IMR-90 (cell line): Measurements from ENCODE around the gene SASH3. TPM values are rescaled to one million over a fixed set of nuclear protein-coding genes. Genes with fewer than 3 reads are reported as not detected.

Source experiments
- ATAC-seq: fragments of 200-7000 bp; cut with Tn5 transposase; 2 replicates; pipeline ENCODE4 v1.9.1; 2020; ENCODE audit warnings: low read depth, mild to moderate bottlenecking, moderate library complexity
- BruUV-seq: library from RNA; stranded (reverse); fragments of 400-500 nt; replicated peaks from 2 replicates; lab custom pipeline; 2021; lab: Mats Ljungman, UMichigan
- CTCF ChIA-PET: fragments of 300-600 bp; formaldehyde crosslinking; extraction: SDS; loops from one replicate; lab custom pipeline; 2021; ENCODE audit warnings: antibody characterized with exemption; lab: Yijun Ruan, JAX
- POLR2A ChIA-PET: fragments of 300-600 bp; sonication (Branson Sonifier 250); formaldehyde crosslinking; loops from one replicate; lab custom pipeline; 2022; ENCODE audit warnings: antibody characterized with exemption; ENCODE audit not compliant: unreplicated experiment; lab: Charles Lee
- DNase-seq: peaks from one replicate; pipeline ENCODE4 v3.0.0; 2013
- H2AFZ ChIP-seq: replicated peaks from 2 replicates; pipeline ENCODE3; 2013; ENCODE audit warnings: low read length, mild to moderate bottlenecking; ENCODE audit not compliant: poor library complexity
- H2AK5ac ChIP-seq: 2 replicates; pipeline ENCODE4 v1.6.1; 2013; ENCODE audit warnings: low read depth, low read length, inconsistent platforms
- H2AK9ac ChIP-seq: replicated peaks from 2 replicates; pipeline ENCODE3; 2013; ENCODE audit warnings: mild to moderate bottlenecking, low read depth, low read length, moderate library complexity; ENCODE audit not compliant: poor library complexity
- H2BK120ac ChIP-seq: 2 replicates; pipeline ENCODE4 v1.6.1; 2013; ENCODE audit warnings: low read depth, low read length, inconsistent platforms
- H2BK15ac ChIP-seq: 3 replicates; pipeline ENCODE4 v1.6.1; 2013; ENCODE audit warnings: low read depth, low read length, inconsistent platforms
- H2BK20ac ChIP-seq: 2 replicates; pipeline ENCODE4 v1.6.1; 2013; ENCODE audit warnings: low read depth, mild to moderate bottlenecking, inconsistent platforms, low read length, moderate library complexity
- H2BK5ac ChIP-seq: 2 replicates; pipeline ENCODE4 v1.6.1; 2013; ENCODE audit warnings: mild to moderate bottlenecking, low read depth, low read length, inconsistent platforms; ENCODE audit not compliant: poor library complexity, severe bottlenecking
- H3K14ac ChIP-seq: replicated peaks from 2 replicates; pipeline ENCODE4 v1.6.1; 2013; ENCODE audit warnings: low read depth, low read length, inconsistent platforms
- H3K18ac ChIP-seq: 2 replicates; pipeline ENCODE4 v1.6.1; 2013; ENCODE audit warnings: low read depth, low read length, control low read depth
- H3K23ac ChIP-seq: 2 replicates; pipeline ENCODE4 v1.6.1; 2013; ENCODE audit warnings: low read depth, low read length, inconsistent platforms
- H3K27ac ChIP-seq: 2 replicates; pipeline ENCODE4 v1.5.1; 2013; ENCODE audit warnings: mild to moderate bottlenecking, control low read depth, low read length; ENCODE audit not compliant: insufficient read depth
- H3K27me3 ChIP-seq: 2 replicates; pipeline ENCODE4 v1.6.1; 2013; ENCODE audit warnings: low read length; ENCODE audit not compliant: control insufficient read depth, insufficient read depth
- H3K36me3 ChIP-seq: 2 replicates; pipeline ENCODE4 v1.6.1; 2013; ENCODE audit warnings: low read length, mixed read lengths; ENCODE audit not compliant: control insufficient read depth, insufficient read depth
- H3K4ac ChIP-seq: 2 replicates; pipeline ENCODE4 v1.6.1; 2013; ENCODE audit warnings: low read depth, low read length, inconsistent platforms
- H3K4me1 ChIP-seq: 2 replicates; pipeline ENCODE4 v1.6.1; 2013; ENCODE audit warnings: low read length, mixed read lengths; ENCODE audit not compliant: control insufficient read depth, insufficient read depth
- H3K4me2 ChIP-seq: 2 replicates; pipeline ENCODE4 v1.6.1; 2013; ENCODE audit warnings: low read depth, mild to moderate bottlenecking, control low read depth, low read length, moderate library complexity
- H3K4me3 ChIP-seq: 2 replicates; pipeline ENCODE4 v1.5.1; 2013; ENCODE audit warnings: low read depth, mild to moderate bottlenecking, control low read depth, low read length, moderate library complexity; ENCODE audit not compliant: insufficient read depth
- H3K56ac ChIP-seq: 2 replicates; pipeline ENCODE4 v1.6.1; 2013; ENCODE audit warnings: low read length, inconsistent platforms; ENCODE audit not compliant: insufficient read depth; ENCODE audit errors: extremely low read depth
- H3K79me1 ChIP-seq, 2 experiments: 2 replicates each; pipeline ENCODE4 v1.6.1; 2013; ENCODE audit warnings: low read length in 2 of 2, inconsistent platforms in 1 of 2, low read depth in 1 of 2
- H3K9ac ChIP-seq: 2 replicates; pipeline ENCODE4 v1.6.1; 2013; ENCODE audit warnings: low read depth, low read length, control low read depth
- H3K9me1 ChIP-seq: 2 replicates; pipeline ENCODE4 v1.6.1; 2013; ENCODE audit warnings: low read length, inconsistent platforms; ENCODE audit not compliant: insufficient read depth
- H3K9me3 ChIP-seq: 2 replicates; pipeline ENCODE4 v1.6.1; 2013; ENCODE audit warnings: low read length; ENCODE audit not compliant: control insufficient read depth, insufficient read depth
- H4K20me1 ChIP-seq: 2 replicates; pipeline ENCODE4 v1.6.1; 2013; ENCODE audit warnings: low read length, inconsistent platforms; ENCODE audit not compliant: insufficient read depth
- H4K5ac ChIP-seq: 2 replicates; pipeline ENCODE4 v1.6.1; 2013; ENCODE audit warnings: mild to moderate bottlenecking, low read depth, low read length, control low read depth
- H4K8ac ChIP-seq, 2 experiments: 2 replicates each; pipeline ENCODE4 v1.6.1; 2013; ENCODE audit warnings: low read depth in 2 of 2, low read length in 2 of 2, control low read depth in 1 of 2, inconsistent platforms in 1 of 2
- H4K91ac ChIP-seq: 2 replicates; pipeline ENCODE4 v1.6.1; 2013; ENCODE audit warnings: low read depth, low read length, inconsistent platforms; ENCODE audit not compliant: insufficient read depth
- CEBPB ChIP-seq: IDR thresholded peaks from 2 replicates; pipeline ENCODE4 v1.6.1; 2012; ENCODE audit warnings: low read depth, low read length, improper control_type of control experiment
- CTCF ChIP-seq: conservative IDR thresholded peaks from 2 replicates; pipeline ENCODE4 v1.5.1; 2012; ENCODE audit warnings: mild to moderate bottlenecking, low read depth, low read length, improper control_type of control experiment
- FOS ChIP-seq: fragments of 150-350 bp; IDR thresholded peaks from 2 replicates; pipeline ENCODE4 v1.6.1; 2016; ENCODE audit warnings: low read depth, low read length
- MAZ ChIP-seq: IDR thresholded peaks from 2 replicates; pipeline ENCODE4 v1.6.1; 2012; ENCODE audit warnings: low read depth, mild to moderate bottlenecking, low read length, improper control_type of control experiment, moderate library complexity, borderline replicate concordance
- MXI1 ChIP-seq: IDR thresholded peaks from 2 replicates; pipeline ENCODE4 v1.6.1; 2012; ENCODE audit warnings: low read depth, mild to moderate bottlenecking, low read length, moderate library complexity, borderline replicate concordance
- NFE2L2 ChIP-seq: fragments of 150-350 bp; IDR thresholded peaks from 2 replicates; pipeline ENCODE4 v1.6.1; 2016; ENCODE audit warnings: low read depth, mild to moderate bottlenecking, low read length
- POLR2A ChIP-seq: IDR thresholded peaks from 2 replicates; pipeline ENCODE4 v1.6.1; 2012; ENCODE audit warnings: mild to moderate bottlenecking, low read depth, low read length
- RFX5 ChIP-seq: IDR thresholded peaks from 2 replicates; pipeline ENCODE4 v1.8.0; 2012; ENCODE audit warnings: low read depth, mild to moderate bottlenecking, low read length, moderate library complexity
- SMC3 ChIP-seq: fragments of 150-350 bp; IDR thresholded peaks from 2 replicates; pipeline ENCODE4 v1.6.1; 2016; ENCODE audit warnings: low read depth, mild to moderate bottlenecking, antibody characterized with exemption, low read length, moderate library complexity
- WGBS, 2 experiments: methylation state at CpG; one replicate each; pipeline versions ENCODE4 v1.1.5 to v1.1.7; 2013; ENCODE audit warnings: missing lambda C conversion rate in 2 of 2; ENCODE audit not compliant: insufficient read length in 1 of 2; ENCODE audit errors: extremely low coverage in 2 of 2; 5-methylcytosine and 5-hydroxymethylcytosine counted together
- dilution Hi-C: fragments of 300-500 bp; cut with HindIII; formaldehyde crosslinking; loops from one replicate; pipeline ENCODE4 v1.14.3; 2018; ENCODE audit warnings: low sequenced_read_pairs; ENCODE audit not compliant: unreplicated experiment
- in situ Hi-C: fragments of 300-500 bp; cut with MboI; formaldehyde crosslinking; loops from 3 replicates; pipeline ENCODE4 v1.14.3; 2019; ENCODE audit warnings: low sequenced_read_pairs, inconsistent platforms, mixed read lengths
- intact Hi-C: fragments of 100-400 bp; cut with micrococcal nuclease; formaldehyde crosslinking; loops from 2 replicates; pipeline ENCODE4 v1.10.0; 2022
- polyA plus RNA-seq, 3 experiments: library from polyadenylated mRNA; depleted of rRNA; stranded (reverse); fragments of >200 nt; gene quantifications; 2 replicates each; pipeline ENCODE4 v1.2.3, GENCODE V29; 2012; ENCODE audit warnings: low replicate concordance in 1 of 3
- total RNA-seq: library from RNA; depleted of rRNA; stranded (reverse); fragments of >200 nt; gene quantifications from 2 replicates; pipeline ENCODE4 v1.2.3, GENCODE V29; 2012
- TF ChIP-seq, protein P1 (sequence below): fragments of 150-350 bp; IDR thresholded peaks from 2 replicates; pipeline ENCODE4 v1.6.1; 2016; ENCODE audit warnings: low read depth, mild to moderate bottlenecking, low read length, moderate library complexity, borderline replicate concordance

Gene SASH3
- total and polyA plus RNA-seq, 2 of the 4 experiments (the other 2 are of a cell fraction): not detected

DNA sequence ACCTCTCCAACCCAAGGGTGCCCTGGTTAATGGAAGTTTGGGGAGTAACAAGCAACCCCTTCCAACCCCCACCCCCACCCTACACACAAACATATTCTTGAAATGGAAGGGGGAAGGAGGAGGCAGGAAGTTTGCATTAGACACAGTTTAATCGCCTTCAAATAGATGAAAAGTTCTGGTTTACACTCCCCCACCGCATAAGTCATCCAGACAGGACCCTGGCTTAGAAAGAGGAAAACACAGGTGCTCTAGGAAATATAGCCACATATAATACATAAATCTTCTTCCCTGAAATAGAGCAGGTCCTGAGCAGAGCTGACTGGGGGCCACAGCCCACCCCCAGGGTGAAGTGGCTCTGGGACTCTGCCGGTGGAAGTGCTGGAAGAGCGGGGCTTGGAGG, 25.1 kb downstream of the SASH3 start:
- no peak overlapping the region for H3K4me2 ChIP-seq
- H2BK15ac ChIP-seq: no peak overlapping the region
- DNase-seq (no peak), ATAC-seq (no peak)
- dilution Hi-C loops: no loop called here
- H2BK120ac ChIP-seq: no peak overlapping the region
- ChIA-PET CTCF (no interaction called here), POLR2A (no interaction called here)
- in situ Hi-C loops: no loop called here
- no peak overlapping the region for H2AK5ac ChIP-seq
- no peak overlapping the region for H3K4ac ChIP-seq
- no peak overlapping the region for H3K27ac ChIP-seq
- no peaks in the 10 kb centered on the region for H3K4me1 ChIP-seq
- no peak overlapping the region for H2BK20ac ChIP-seq
- H3K14ac ChIP-seq: no peak overlapping the region
- intact Hi-C loops: no loop called here
- H3K9ac ChIP-seq: no peak overlapping the region
- no peaks in the 10 kb centered on the region for H3K9me1 ChIP-seq
- H4K5ac ChIP-seq: no peak overlapping the region
- WGBS, 2 experiments: 70% methylated on average over 2 of the region's 4 CpGs; no CpG with 5 or more reads in 1 of the 2 experiments
- H4K91ac ChIP-seq: no peak overlapping the region
- H2AFZ ChIP-seq: no peak overlapping the region
- H3K27me3 ChIP-seq: peaks cover 3% of the 10 kb centered on the region; the same call in 1 of the 2 replicates
- H4K8ac ChIP-seq: no peak overlapping the region
- H4K20me1 ChIP-seq: no peaks in the 10 kb centered on the region
- no peak overlapping the region for H2AK9ac ChIP-seq
- no peaks in the 10 kb centered on the region for H3K9me3 ChIP-seq
- BruUV-seq: no TSS peak
- H3K18ac ChIP-seq: no peak overlapping the region
- TF ChIP-seq CEBPB (no peak), CTCF (no peak), MAZ (no peak), MXI1 (no peak), SMC3 (no peak), NFE2L2 (no peak), FOS (no peak), RFX5 (no peak), POLR2A (no peak)
- TF ChIP-seq, protein P1, sequence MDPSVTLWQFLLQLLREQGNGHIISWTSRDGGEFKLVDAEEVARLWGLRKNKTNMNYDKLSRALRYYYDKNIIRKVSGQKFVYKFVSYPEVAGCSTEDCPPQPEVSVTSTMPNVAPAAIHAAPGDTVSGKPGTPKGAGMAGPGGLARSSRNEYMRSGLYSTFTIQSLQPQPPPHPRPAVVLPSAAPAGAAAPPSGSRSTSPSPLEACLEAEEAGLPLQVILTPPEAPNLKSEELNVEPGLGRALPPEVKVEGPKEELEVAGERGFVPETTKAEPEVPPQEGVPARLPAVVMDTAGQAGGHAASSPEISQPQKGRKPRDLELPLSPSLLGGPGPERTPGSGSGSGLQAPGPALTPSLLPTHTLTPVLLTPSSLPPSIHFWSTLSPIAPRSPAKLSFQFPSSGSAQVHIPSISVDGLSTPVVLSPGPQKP: no peak
- H3K36me3 ChIP-seq: peaks cover 3% of the 10 kb centered on the region
- H3K23ac ChIP-seq: no peak overlapping the region
- no peak overlapping the region for H3K56ac ChIP-seq
- H3K4me3 ChIP-seq: no peak overlapping the region
- H2BK5ac ChIP-seq: no peak overlapping the region
- H3K79me1 ChIP-seq: no peaks in the 10 kb centered on the region
